ENCODE measurements around the gene KCNMB1.

DNA sequence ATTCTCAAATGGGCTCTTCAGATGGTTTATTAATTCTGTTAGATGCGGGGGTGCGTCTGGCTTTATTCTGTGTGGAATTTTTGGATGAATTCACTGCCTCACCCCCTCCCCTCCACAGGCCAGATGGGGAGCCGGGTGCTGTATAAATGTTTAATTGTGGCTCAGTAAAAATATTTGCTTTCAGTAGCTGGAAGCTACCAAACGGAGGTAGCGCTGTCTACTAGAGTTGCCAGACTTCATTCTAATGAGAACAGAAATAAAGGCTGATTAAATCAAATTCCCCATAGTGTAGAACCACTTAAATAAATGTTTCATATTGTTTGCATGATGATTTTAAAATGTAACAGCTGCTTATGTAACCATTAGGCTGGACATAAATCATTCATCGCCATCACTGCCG lies 34.5 kb upstream of the KCNMB1 start:
- no peak for TF ChIP-seq POLR2AphosphoS5 (IDR thresholded peaks at IDR 0.05)
- TF ChIP-seq, protein P1, sequence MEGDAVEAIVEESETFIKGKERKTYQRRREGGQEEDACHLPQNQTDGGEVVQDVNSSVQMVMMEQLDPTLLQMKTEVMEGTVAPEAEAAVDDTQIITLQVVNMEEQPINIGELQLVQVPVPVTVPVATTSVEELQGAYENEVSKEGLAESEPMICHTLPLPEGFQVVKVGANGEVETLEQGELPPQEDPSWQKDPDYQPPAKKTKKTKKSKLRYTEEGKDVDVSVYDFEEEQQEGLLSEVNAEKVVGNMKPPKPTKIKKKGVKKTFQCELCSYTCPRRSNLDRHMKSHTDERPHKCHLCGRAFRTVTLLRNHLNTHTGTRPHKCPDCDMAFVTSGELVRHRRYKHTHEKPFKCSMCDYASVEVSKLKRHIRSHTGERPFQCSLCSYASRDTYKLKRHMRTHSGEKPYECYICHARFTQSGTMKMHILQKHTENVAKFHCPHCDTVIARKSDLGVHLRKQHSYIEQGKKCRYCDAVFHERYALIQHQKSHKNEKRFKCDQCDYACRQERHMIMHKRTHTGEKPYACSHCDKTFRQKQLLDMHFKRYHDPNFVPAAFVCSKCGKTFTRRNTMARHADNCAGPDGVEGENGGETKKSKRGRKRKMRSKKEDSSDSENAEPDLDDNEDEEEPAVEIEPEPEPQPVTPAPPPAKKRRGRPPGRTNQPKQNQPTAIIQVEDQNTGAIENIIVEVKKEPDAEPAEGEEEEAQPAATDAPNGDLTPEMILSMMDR (IDR thresholded peaks at IDR 0.05; ENCODE audit: poor library complexity, severe bottlenecking), result no peak
- TF ChIP-seq EP300 (conservative IDR thresholded peaks at IDR 0.05; ENCODE audit: poor library complexity, severe bottlenecking), result no peak
- no peak for TF ChIP-seq TAF1 (IDR thresholded peaks at IDR 0.05; ENCODE audit: low read depth)
- TF ChIP-seq EZH2 (IDR thresholded peaks at IDR 0.05; ENCODE audit: borderline replicate concordance, insufficient read depth, low read length, poor library complexity, severe bottlenecking), result no peak
